H1 (cell line): Measurements from ENCODE around the gene STRN4. TPM values are rescaled to one million over a fixed set of nuclear protein-coding genes. Genes with fewer than 3 reads are reported as not detected.

Experiments used
- CTCF ChIA-PET: fragments of 300-600 bp; sonication (Branson Sonifier 250); formaldehyde crosslinking; loops from one replicate; lab custom pipeline; 2021; ENCODE audit not compliant: partially characterized antibody; lab: Charles Lee
- POLR2A ChIA-PET: fragments of 300-600 bp; sonication (Branson Sonifier 250); formaldehyde crosslinking; loops from one replicate; lab custom pipeline; 2021; ENCODE audit warnings: inconsistent platforms; ENCODE audit not compliant: partially characterized antibody; lab: Charles Lee
- DNase-seq, 2 experiments: peaks; one replicate each; pipeline versions ENCODE4 v3.0.0 to v3.0.0-alpha.2; 2010 to 2022; ENCODE audit warnings: low spot score in 2 of 2, low read depth in 1 of 2, mixed read lengths in 1 of 2
- FAIRE-seq: peaks from 2 replicates; lab custom pipeline; 2011; peaks lifted over from hg19 to GRCh38; lab: Jason Lieb, UNC
- H2AFZ ChIP-seq: 2 replicates; pipeline ENCODE4 v1.8.1; 2012; ENCODE audit warnings: low read length, inconsistent platforms
- H2AK5ac ChIP-seq: 2 replicates; pipeline ENCODE4 v1.6.1; 2013; ENCODE audit warnings: low read depth, low read length
- H2BK120ac ChIP-seq: replicated peaks from 2 replicates; pipeline ENCODE3; 2013; ENCODE audit warnings: low read depth, low read length, inconsistent platforms
- H2BK12ac ChIP-seq: 2 replicates; pipeline ENCODE4 v1.6.1; 2013; ENCODE audit warnings: low read depth, low read length
- H2BK15ac ChIP-seq: 2 replicates; pipeline ENCODE4 v1.6.1; 2013; ENCODE audit warnings: low read length
- H2BK20ac ChIP-seq: 2 replicates; pipeline ENCODE4 v1.6.1; 2013; ENCODE audit warnings: low read length
- H2BK5ac ChIP-seq: 2 replicates; pipeline ENCODE4 v1.6.1; 2013; ENCODE audit warnings: low read depth, low read length
- H3K14ac ChIP-seq: 2 replicates; pipeline ENCODE4 v1.6.1; 2013; ENCODE audit warnings: inconsistent platforms; ENCODE audit not compliant: insufficient read length
- H3K18ac ChIP-seq: 2 replicates; pipeline ENCODE4 v1.6.1; 2013; ENCODE audit warnings: low read length; ENCODE audit errors: extremely low read depth
- H3K23ac ChIP-seq: 2 replicates; pipeline ENCODE4 v1.6.1; 2013; ENCODE audit warnings: inconsistent platforms; ENCODE audit not compliant: insufficient read length
- H3K23me2 ChIP-seq: 2 replicates; pipeline ENCODE4 v1.6.1; 2013; ENCODE audit warnings: low read depth, low read length
- H3K27ac ChIP-seq: 2 replicates; pipeline ENCODE4 v1.6.1; 2011; ENCODE audit warnings: low read depth, low read length, inconsistent platforms
- H3K27me3 ChIP-seq, 4 experiments: replicated peaks in 1 of 4; 1 replicate in 1 of 4; 2 replicates in 3 of 4; pipeline versions ENCODE4 v1.6.1 to v1.8.1; 2011 to 2013; ENCODE audit warnings: low read length in 3 of 4, mild to moderate bottlenecking in 3 of 4, inconsistent platforms in 2 of 4, mixed read lengths in 2 of 4, moderate library complexity in 1 of 4; ENCODE audit not compliant: control insufficient read depth in 3 of 4, insufficient read depth in 3 of 4; ENCODE audit errors: extremely low read depth in 1 of 4
- H3K36me3 ChIP-seq, 4 experiments: 2 replicates each; pipeline versions ENCODE4 v1.6.1 to v1.8.1; 2011 to 2013; ENCODE audit warnings: mild to moderate bottlenecking in 4 of 4, low read length in 3 of 4, moderate library complexity in 2 of 4, control low read depth in 1 of 4, inconsistent platforms in 1 of 4; ENCODE audit not compliant: insufficient read depth in 4 of 4, control insufficient read depth in 2 of 4
- H3K4ac ChIP-seq: replicated peaks from 2 replicates; pipeline ENCODE3; 2013; ENCODE audit warnings: low read length, low read depth, mixed read lengths, inconsistent platforms; ENCODE audit not compliant: insufficient read length
- H3K4me1 ChIP-seq, 4 experiments: replicated peaks in 1 of 4; 1 replicate in 1 of 4; 2 replicates in 3 of 4; pipeline versions ENCODE4 v1.6.1 to v1.8.1; 2011 to 2013; ENCODE audit warnings: low read length in 3 of 4, inconsistent platforms in 2 of 4, mixed read lengths in 1 of 4; ENCODE audit not compliant: insufficient read depth in 4 of 4, control insufficient read depth in 3 of 4
- H3K4me2 ChIP-seq, 2 experiments: 2 replicates each; pipeline versions ENCODE4 v1.6.1 to v1.8.1; 2011 to 2013; ENCODE audit warnings: low read depth in 2 of 2, low read length in 2 of 2, control low read depth in 1 of 2, inconsistent platforms in 1 of 2, mild to moderate bottlenecking in 1 of 2; ENCODE audit not compliant: insufficient read depth in 1 of 2
- H3K4me3 ChIP-seq, 4 experiments: fragments of 200-600, 300-600 bp in 1 of 4; sonication (generic), shearing (Covaris generic), sonication (Bioruptor Twin) in 1 of 4; 2 replicates each; pipeline versions ENCODE4 v1.5.1 to v1.8.1; 2011 to 2016; ENCODE audit warnings: low read length in 4 of 4, low read depth in 3 of 4, control low read depth in 2 of 4, inconsistent platforms in 2 of 4, mild to moderate bottlenecking in 2 of 4, mixed read lengths in 1 of 4, moderate library complexity in 1 of 4; ENCODE audit not compliant: insufficient read depth in 2 of 4; ENCODE audit errors: extremely low read depth in 1 of 4
- H3K56ac ChIP-seq: replicated peaks from 2 replicates; pipeline ENCODE3; 2013; ENCODE audit warnings: low read depth, mild to moderate bottlenecking, mixed read lengths, low read length, inconsistent platforms; ENCODE audit not compliant: insufficient read length
- H3K79me1 ChIP-seq: 2 replicates; pipeline ENCODE4 v1.6.1; 2013; ENCODE audit warnings: low read depth, low read length, control low read depth
- H3K79me2 ChIP-seq, 2 experiments: 2 replicates each; pipeline versions ENCODE4 v1.6.1 to v1.8.1; 2012 to 2013; ENCODE audit warnings: low read length in 2 of 2, mild to moderate bottlenecking in 2 of 2, inconsistent platforms in 1 of 2; ENCODE audit not compliant: insufficient read depth in 2 of 2, control insufficient read depth in 1 of 2
- H3K9ac ChIP-seq, 4 experiments: replicated peaks in 1 of 4; 1 replicate in 1 of 4; 2 replicates in 3 of 4; pipeline versions ENCODE4 v1.6.1 to v1.8.1; 2011 to 2013; ENCODE audit warnings: low read depth in 3 of 4, low read length in 3 of 4, control low read depth in 2 of 4, mild to moderate bottlenecking in 2 of 4, moderate library complexity in 2 of 4, inconsistent platforms in 1 of 4; ENCODE audit errors: extremely low read depth in 1 of 4
- H3K9me3 ChIP-seq, 2 experiments: 2 replicates each; pipeline versions ENCODE4 v1.6.1 to v1.8.1; 2012 to 2013; ENCODE audit warnings: mild to moderate bottlenecking in 2 of 2, moderate library complexity in 2 of 2, control low read depth in 1 of 2, inconsistent platforms in 1 of 2, low read depth in 1 of 2, low read length in 1 of 2, mixed read lengths in 1 of 2; ENCODE audit not compliant: insufficient read depth in 2 of 2
- H4K20me1 ChIP-seq, 2 experiments: replicated peaks in 1 of 2; 2 replicates each; pipeline versions ENCODE3 to v1.8.1; 2011 to 2013; ENCODE audit warnings: inconsistent platforms in 2 of 2, low read length in 2 of 2, mild to moderate bottlenecking in 1 of 2; ENCODE audit not compliant: insufficient read depth in 2 of 2, control insufficient read depth in 1 of 2
- H4K5ac ChIP-seq: 2 replicates; pipeline ENCODE4 v1.6.1; 2013; ENCODE audit warnings: low read length, low read depth, mixed read lengths, inconsistent platforms; ENCODE audit not compliant: insufficient read length
- H4K8ac ChIP-seq: 2 replicates; pipeline ENCODE4 v1.8.0; 2013; ENCODE audit warnings: mild to moderate bottlenecking, moderate library complexity, low read length, inconsistent platforms; ENCODE audit not compliant: insufficient read depth; ENCODE audit errors: extremely low read depth
- H4K91ac ChIP-seq: replicated peaks from 2 replicates; pipeline ENCODE3; 2013; ENCODE audit warnings: low read length, mixed read lengths, inconsistent platforms; ENCODE audit not compliant: insufficient read length
- ASH2L ChIP-seq: fragments of 200-600, 300-600 bp; sonication (generic); IDR thresholded peaks from one replicate; pipeline ENCODE4 v1.7.1; 2017; ENCODE audit warnings: low read length
- BACH1 ChIP-seq: IDR thresholded peaks from 2 replicates; pipeline ENCODE4 v1.6.1; 2012; ENCODE audit warnings: low read length, improper control_type of control experiment
- EP300 ChIP-seq, 2 experiments: IDR thresholded peaks; 1 replicate in 1 of 2; 2 replicates in 1 of 2; pipeline ENCODE4 v1.6.1; 2011 to 2012; ENCODE audit warnings: low read depth in 2 of 2, low read length in 2 of 2, mild to moderate bottlenecking in 2 of 2, borderline replicate concordance in 1 of 2, inconsistent platforms in 1 of 2, moderate library complexity in 1 of 2
- GTF2F1 ChIP-seq: IDR thresholded peaks from 2 replicates; pipeline ENCODE4 v1.6.1; 2012; ENCODE audit warnings: low read depth, low read length, improper control_type of control experiment, borderline replicate concordance
- KDM5A ChIP-seq: fragments of 200-600 bp; IDR thresholded peaks from 2 replicates; pipeline ENCODE4 v1.7.1; 2012; ENCODE audit warnings: mild to moderate bottlenecking, low read length, inconsistent platforms, mixed read lengths
- PHF8 ChIP-seq: fragments of 200-600 bp; sonication (generic); conservative IDR thresholded peaks from 2 replicates; pipeline ENCODE4 v1.7.1; 2012; ENCODE audit warnings: low read depth, mild to moderate bottlenecking, inconsistent platforms, low read length, moderate library complexity
- POU5F1 ChIP-seq: IDR thresholded peaks from 2 replicates; pipeline ENCODE4 v1.6.1; 2011; ENCODE audit warnings: low read depth, mild to moderate bottlenecking, low read length, moderate library complexity
- RBBP5 ChIP-seq: IDR thresholded peaks from 2 replicates; pipeline ENCODE4 v1.7.1; 2012; ENCODE audit warnings: low read depth, mild to moderate bottlenecking, inconsistent platforms, low read length, moderate library complexity, borderline replicate concordance
- RNF2 ChIP-seq: fragments of 200-900, 300-1000 bp; sonication (generic); IDR thresholded peaks from 2 replicates; pipeline ENCODE4 v1.7.1; 2016; ENCODE audit warnings: borderline replicate concordance, low read depth, mild to moderate bottlenecking, antibody characterized with exemption, low read length; ENCODE audit not compliant: poor library complexity, severe bottlenecking; ENCODE audit errors: missing control alignments
- SP4 ChIP-seq: IDR thresholded peaks from 2 replicates; pipeline ENCODE4 v1.6.1; 2012; ENCODE audit warnings: low read length, inconsistent platforms
- WGBS, 2 experiments: shearing (Covaris generic) in 1 of 2; methylation state at CpG; one replicate each; pipeline versions ENCODE4 v1.1.6 to v1.1.7; 2013 to 2015; ENCODE audit warnings: low lambda C conversion rate in 2 of 2, mixed read lengths in 2 of 2, inconsistent platforms in 1 of 2, low coverage in 1 of 2, missing lambda C conversion rate in 1 of 2; ENCODE audit not compliant: insufficient replicate concordance in 2 of 2, insufficient coverage in 1 of 2, insufficient read length in 1 of 2; ENCODE audit errors: extremely low coverage in 1 of 2, missing lambda C conversion rate in 1 of 2; 5-methylcytosine and 5-hydroxymethylcytosine counted together
- polyA plus RNA-seq, 7 experiments: library from polyadenylated mRNA; depleted of rRNA in 3 of 7; stranded (reverse) in 5 of 7; unstranded in 2 of 7; fragments of >200 nt in 5 of 7; fragments of 200-250 nt in 2 of 7; gene quantifications; 1 replicate in 5 of 7; 2 replicates in 1 of 7; 4 replicates in 1 of 7; pipeline versions ENCODE4 v1.2.1 to v1.2.3, GENCODE V29; 2011 to 2013; ENCODE audit warnings: missing spikeins in 2 of 7, mixed read lengths in 2 of 7
- total RNA-seq: library from RNA; stranded (reverse); fragmentation: NEBNext Ultra II Directional; extraction: Animal tissue kit (Norgen Biotek cat#: 25700); gene quantifications from 2 replicates; pipeline ENCODE4 v1.2.1, GENCODE V29; 2021

STRN4 gene
- total and polyA plus RNA-seq, 2 of the 8 experiments (the other 6 are each of a cell fraction or from before 2014, with no cell fraction given), result 120 to 187 TPM

DNA sequence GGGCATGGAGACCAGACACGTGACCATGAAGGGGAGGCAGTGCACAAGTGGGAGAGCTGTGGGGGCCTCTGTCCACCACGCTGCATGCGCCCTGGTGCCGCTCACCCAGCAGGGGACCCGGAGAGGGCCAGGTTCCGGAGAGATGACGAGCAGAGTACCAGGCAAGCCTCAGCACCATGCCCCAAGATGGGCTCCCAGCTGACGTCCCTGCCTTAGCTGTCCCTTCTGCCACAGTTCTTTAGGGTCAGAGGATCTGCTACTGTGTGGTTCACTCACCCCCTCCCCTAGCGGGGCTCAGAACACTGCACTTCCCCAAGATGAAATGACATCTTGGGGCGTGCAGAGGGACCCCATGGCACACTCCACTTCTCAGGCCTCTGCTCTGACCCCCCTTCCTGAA, 19.7 kb downstream of the STRN4 start:
- Histone ChIP-seq H3K4me3 (no peak overlapping the region), H3K27me3 (no peaks in the 10 kb centered on the region), H3K23ac (no peak overlapping the region), H4K8ac (no peak overlapping the region), H3K36me3 (peaks cover 35 to 78% (median 65%) of the 10 kb centered on the region in 4 experiments), H2BK120ac (no peak overlapping the region), H3K14ac (no peak overlapping the region), H3K4me1 (peaks cover 0 to 3% (median 0%) of the 10 kb centered on the region in 4 experiments; a peak in 4 of 7 replicates), H3K18ac (no peak overlapping the region), H4K91ac (no peak overlapping the region), H3K27ac (peak overlapping the region; percentile 32; the same call in 1 of the 2 replicates), H3K9me3 (no peaks in the 10 kb centered on the region), H3K79me1 (peaks cover 8% of the 10 kb centered on the region), H3K4ac (no peak overlapping the region), H2BK5ac (no peak overlapping the region), H2BK12ac (no peak overlapping the region), H3K56ac (no peak overlapping the region), H2AFZ (no peak overlapping the region), H3K9ac (no peak overlapping the region), H3K23me2 (no peaks in the 10 kb centered on the region), H2AK5ac (no peak overlapping the region)
- POLR2A ChIA-PET, result interaction anchor here (1.1 kb wide), 1 partner anchor 16 kb away, joined by 3 read pairs; no protein-coding TSS in a partner anchor
- CTCF ChIA-PET, result interaction anchor here (1.0 to 15.8 kb wide), 4 partner anchors 14 to 24 kb away, joined by 4 to 188 read pairs (median 47); no protein-coding TSS in a partner anchor
- FAIRE-seq (no peak), DNase-seq (no peak)
- WGBS, 2 experiments, result 93% methylated on average over 10 of the region's 10 CpGs; no CpG with 5 or more reads in 1 of the 2 experiments
- no peak for TF ChIP-seq RBBP5
- no peak for TF ChIP-seq POU5F1
- TF ChIP-seq PHF8, result no peak
- no peak for TF ChIP-seq ASH2L
- no peak for TF ChIP-seq RNF2
- TF ChIP-seq GTF2F1, result no peak
- TF ChIP-seq BACH1, result no peak
- no peak for TF ChIP-seq SP4
- TF ChIP-seq KDM5A, result no peak
- TF ChIP-seq EP300 (IDR thresholded peaks at IDR 0.05; ENCODE audit: borderline replicate concordance in 1 of 2, low read depth in 2 of 2, low read length in 2 of 2), result no peak
- TF ChIP-seq, all 59 proteins: peak for 0
- peaks cover 23 to 46% of the 10 kb centered on the region in 2 experiments for H4K20me1 ChIP-seq
- H4K5ac ChIP-seq, result no peak overlapping the region
- no peak overlapping the region for H2BK20ac ChIP-seq
- peaks cover 0 to 9% of the 10 kb centered on the region in 2 experiments; a peak in 1 of 4 replicates for H3K79me2 ChIP-seq
- H2BK15ac ChIP-seq, result no peak overlapping the region
- H3K4me2 ChIP-seq, result no peak overlapping the region
